GM19023 (cell line): Measurements from ENCODE around the gene HHIPL1.

Experiments used
- ATAC-seq: cut with Tn5 transposase; IDR thresholded peaks from one replicate; pipeline ENCODE4 v1.9.1; 2021; ENCODE audit warnings: mild to moderate bottlenecking, moderate library complexity; ENCODE audit not compliant: unreplicated experiment

HHIPL1 gene

GRCh38 chr14:99644723-99645544 lies at the start of gene HHIPL1:
Gene HHIPL1, plus strand, starts transcription at chr14:99645129. Its CDS starts 79 bp downstream, at chr14:99645208.
- no peak for ATAC-seq

GRCh38 chr14:99595524-99595923 lies 49.4 kb upstream of the HHIPL1 start:
- no peak for ATAC-seq

- ATAC-seq: no peak
Measured at GRCh38 chr14:99596071-99596627, 48.8 kb upstream of the HHIPL1 start.

GRCh38 chr14:99596772-99597171 lies 48.2 kb upstream of the HHIPL1 start:
- ATAC-seq: no peak

- ATAC-seq: no peak
Measured at GRCh38 chr14:99597911-99598600, 46.9 kb upstream of the HHIPL1 start.

GRCh38 chr14:99598774-99599173 lies 46.2 kb upstream of the HHIPL1 start:
- ATAC-seq: no peak

GRCh38 chr14:99599393-99599792 lies 45.5 kb upstream of the HHIPL1 start:
- ATAC-seq: no peak

- ATAC-seq: no peak
Measured at GRCh38 chr14:99600232-99600888, 44.6 kb upstream of the HHIPL1 start.

GRCh38 chr14:99601361-99601831 lies 43.5 kb upstream of the HHIPL1 start:
- no peak for ATAC-seq

GRCh38 chr14:99602054-99602787 lies 42.7 kb upstream of the HHIPL1 start:
- no peak for ATAC-seq

- ATAC-seq: no peak
Measured at GRCh38 chr14:99602788-99603415, 42.0 kb upstream of the HHIPL1 start.

GRCh38 chr14:99603471-99604277 lies 41.3 kb upstream of the HHIPL1 start, which contains the start of gene CCDC85C:
Gene CCDC85C, minus strand, starts transcription at chr14:99604207. Its CDS starts 248 bp downstream, at chr14:99603959.
- peak; percentile 1 for ATAC-seq

- ATAC-seq: peak; percentile 87
Measured at GRCh38 chr14:99604278-99604765, 40.6 kb upstream of the HHIPL1 start.

GRCh38 chr14:99604766-99605298 lies 40.1 kb upstream of the HHIPL1 start:
- peak; percentile 32 for ATAC-seq

GRCh38 chr14:99605299-99605961 lies 39.5 kb upstream of the HHIPL1 start:
- ATAC-seq: peak; percentile 39

GRCh38 chr14:99606359-99606758 lies 38.6 kb upstream of the HHIPL1 start:
- ATAC-seq: no peak

GRCh38 chr14:99608591-99608990 lies 36.3 kb upstream of the HHIPL1 start:
- no peak for ATAC-seq
